DND-41 (cell line): ENCODE results near the gene IWS1.

Experiments
- ATAC-seq: fragments of 200-7000 bp; cut with Tn5 transposase; 3 replicates; pipeline ENCODE4 v1.9.1; 2021; ENCODE audit warnings: low read depth; ENCODE audit not compliant: insufficient read depth
- DNase-seq: peaks from one replicate; pipeline ENCODE4 v3.0.0-alpha.2; 2020
- H2AFZ ChIP-seq: 2 replicates; pipeline ENCODE4 v1.6.0; 2012; ENCODE audit warnings: low read depth, low read length
- H3K27ac ChIP-seq: 2 replicates; pipeline ENCODE4 v1.5.1; 2012; ENCODE audit warnings: low read length, inconsistent platforms
- H3K27me3 ChIP-seq: fragments of 200-600 bp; sonication (generic); 2 replicates; pipeline ENCODE4 v1.6.0; 2012; ENCODE audit warnings: low read length, mild to moderate bottlenecking, inconsistent platforms; ENCODE audit not compliant: insufficient read depth, poor library complexity
- H3K36me3 ChIP-seq: 2 replicates; pipeline ENCODE4 v1.5.1; 2012; ENCODE audit warnings: low read length, inconsistent platforms; ENCODE audit not compliant: insufficient read depth
- H3K4me1 ChIP-seq: 2 replicates; pipeline ENCODE4 v1.5.1; 2012; ENCODE audit warnings: mild to moderate bottlenecking, low read length; ENCODE audit not compliant: insufficient read depth
- H3K4me2 ChIP-seq: 2 replicates; pipeline ENCODE4 v1.6.0; 2012; ENCODE audit warnings: mild to moderate bottlenecking, moderate library complexity, low read length, inconsistent platforms; ENCODE audit not compliant: insufficient read depth
- H3K4me3 ChIP-seq, 2 experiments: fragments of 200-600 bp in 1 of 2; shearing (Covaris generic) in 1 of 2; 2 replicates each; pipeline ENCODE4 v1.5.1; 2012 to 2016; ENCODE audit warnings: inconsistent platforms in 2 of 2, low read length in 2 of 2, mild to moderate bottlenecking in 2 of 2, low read depth in 1 of 2, moderate library complexity in 1 of 2
- H3K79me2 ChIP-seq: 2 replicates; pipeline ENCODE4 v1.6.0; 2012; ENCODE audit warnings: low read length, inconsistent platforms; ENCODE audit not compliant: insufficient read depth
- H3K9ac ChIP-seq: 2 replicates; pipeline ENCODE4 v1.6.0; 2012; ENCODE audit warnings: low read depth, mild to moderate bottlenecking, inconsistent platforms, low read length, moderate library complexity
- H3K9me3 ChIP-seq: 2 replicates; pipeline ENCODE4 v1.5.1; 2012; ENCODE audit warnings: low read length, moderate library complexity, mild to moderate bottlenecking, inconsistent platforms; ENCODE audit not compliant: insufficient read depth, severe bottlenecking
- H4K20me1 ChIP-seq: 2 replicates; pipeline ENCODE4 v1.6.0; 2012; ENCODE audit warnings: low read length; ENCODE audit not compliant: insufficient read depth
- CTCF ChIP-seq: IDR thresholded peaks from 2 replicates; pipeline ENCODE4 v1.5.1; 2012; ENCODE audit warnings: borderline replicate concordance, low read length, moderate library complexity, mild to moderate bottlenecking; ENCODE audit not compliant: poor library complexity, severe bottlenecking; ENCODE audit errors: extremely low read depth
- EZH2 ChIP-seq: IDR thresholded peaks from 3 replicates; pipeline ENCODE4 v1.6.1; 2012; ENCODE audit warnings: borderline replicate concordance, low read depth, mild to moderate bottlenecking, moderate library complexity, low read length, inconsistent platforms; ENCODE audit not compliant: severe bottlenecking

IWS1 gene

DNA sequence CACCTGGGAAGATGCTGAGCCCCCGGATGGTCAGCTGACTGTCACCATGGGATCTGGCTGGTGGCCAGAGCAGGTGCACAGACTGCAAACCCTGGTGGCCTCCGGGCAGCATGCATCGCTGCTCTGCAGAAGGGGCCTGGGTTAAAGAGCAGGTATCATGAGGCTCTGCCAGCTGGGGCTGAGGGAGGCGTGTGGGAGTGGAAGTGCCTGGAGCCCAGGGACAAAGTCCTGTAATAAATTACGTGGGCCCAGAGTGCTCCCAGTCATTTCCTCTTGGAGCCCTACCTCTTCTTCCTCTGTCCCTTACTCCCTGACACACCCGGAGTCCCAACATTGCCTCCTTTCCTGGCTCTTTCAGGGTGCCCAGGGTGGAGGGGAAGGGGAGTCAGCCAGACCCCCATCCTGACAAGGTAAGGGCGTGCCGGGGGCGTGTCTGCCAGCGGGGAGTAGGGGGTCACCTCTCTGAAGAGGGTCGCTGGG lies 9.2 kb upstream of the IWS1 start, which contains the start of gene MYO7B:
MYO7B (plus strand) TSS at position 262 of the 480 bp plus-strand sequence. CDS start 24,040 bp downstream, outside the sequence.
- TF ChIP-seq CTCF (no peak), EZH2 (no peak)
- no peak for ATAC-seq
- Histone ChIP-seq H3K36me3 (no peaks in the 10 kb centered on the region), H3K9me3 (no peaks in the 10 kb centered on the region), H3K4me1 (no peaks in the 10 kb centered on the region), H3K9ac (no peak within 1 kb of the TSS), H3K27me3 (no peaks in the 10 kb centered on the region), H2AFZ (no peak within 1 kb of the TSS), H3K4me3 (no peak within 1 kb of the TSS), H4K20me1 (no peaks in the 10 kb centered on the region), H3K79me2 (no peaks in the 10 kb centered on the region), H3K4me2 (no peak within 1 kb of the TSS), H3K27ac (no peak within 1 kb of the TSS)
- DNase-seq = no peak

- no peaks in the 10 kb centered on the region for H4K20me1 ChIP-seq
- no peak overlapping the region for H3K9ac ChIP-seq
- H3K27me3 ChIP-seq = no peaks in the 10 kb centered on the region
- H3K4me3 ChIP-seq = no peak overlapping the region
- H3K9me3 ChIP-seq = no peaks in the 10 kb centered on the region
- no peak overlapping the region for H3K4me2 ChIP-seq
- no peak overlapping the region for H2AFZ ChIP-seq
- ATAC-seq = no peak
- H3K79me2 ChIP-seq = no peaks in the 10 kb centered on the region
- no peak overlapping the region for H3K27ac ChIP-seq
- peaks cover 11% of the 10 kb centered on the region for H3K4me1 ChIP-seq
- TF ChIP-seq CTCF (no peak), EZH2 (no peak)
- no peaks in the 10 kb centered on the region for H3K36me3 ChIP-seq
- DNase-seq = no peak
Observed at GRCh38 chr2:127532296-127532695, 6.0 kb upstream of the IWS1 start.

DNA sequence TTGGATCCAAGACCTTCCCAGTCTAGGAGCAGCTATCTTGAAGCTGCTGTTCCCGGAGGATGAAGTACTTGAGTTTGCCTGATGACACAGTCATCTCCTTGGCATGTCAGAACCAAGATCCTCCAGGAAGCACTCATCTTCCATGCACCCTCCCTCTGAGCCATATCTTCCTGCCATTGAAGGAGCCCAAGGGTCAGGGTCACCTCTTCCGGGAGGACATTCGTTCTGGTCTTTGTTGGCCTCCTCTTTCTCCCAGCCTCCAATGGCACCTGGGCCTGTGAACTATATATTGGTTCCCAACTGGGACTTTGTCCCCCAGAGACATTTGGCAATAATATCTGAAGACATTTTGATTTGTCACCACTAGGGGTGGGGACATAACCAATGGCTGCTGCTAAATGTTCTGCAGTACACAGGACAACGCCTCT lies 4.9 kb upstream of the IWS1 start:
- Histone ChIP-seq H3K4me3 (no peak overlapping the region), H3K79me2 (peaks cover 3% of the 10 kb centered on the region), H3K27ac (no peak overlapping the region), H4K20me1 (no peaks in the 10 kb centered on the region), H3K4me1 (peaks cover 17% of the 10 kb centered on the region), H3K9me3 (no peaks in the 10 kb centered on the region), H3K4me2 (no peak overlapping the region), H3K36me3 (no peaks in the 10 kb centered on the region), H3K9ac (no peak overlapping the region), H2AFZ (no peak overlapping the region), H3K27me3 (no peaks in the 10 kb centered on the region)
- DNase-seq (no peak), ATAC-seq (no peak)
- no peak for TF ChIP-seq CTCF
- TF ChIP-seq EZH2 = no peak
